ENCODE data around the gene POLR1B.
A peak's percentile ranks its signal among the peaks of the same experiment; 100 is the strongest.
"Not testable (repeated sequence)": the region's sequence is repeated elsewhere in the genome, so short reads cannot be mapped to it uniquely, and the experiment has no call there.

The POLR1B gene

GRCh38 chr2:112539306-112539705 is 3.0 kb upstream of the POLR1B start:
- H3K9ac ChIP-seq, result no peak overlapping the region
- H3K4me3 ChIP-seq, result no peak overlapping the region
- H3K27ac ChIP-seq, result no peak overlapping the region
- peaks cover 12% of the 10 kb centered on the region for H4K20me1 ChIP-seq
- no peaks in the 10 kb centered on the region for H3K36me3 ChIP-seq
- H3K27me3 ChIP-seq, result no peaks in the 10 kb centered on the region
- no peaks in the 10 kb centered on the region for H3K9me3 ChIP-seq
- peaks cover 21% of the 10 kb centered on the region for H3K4me1 ChIP-seq
- no peak overlapping the region for H3K4me2 ChIP-seq
- no peak for TF ChIP-seq Cebpa-rat (IDR thresholded peaks at IDR 0.05)

DNA sequence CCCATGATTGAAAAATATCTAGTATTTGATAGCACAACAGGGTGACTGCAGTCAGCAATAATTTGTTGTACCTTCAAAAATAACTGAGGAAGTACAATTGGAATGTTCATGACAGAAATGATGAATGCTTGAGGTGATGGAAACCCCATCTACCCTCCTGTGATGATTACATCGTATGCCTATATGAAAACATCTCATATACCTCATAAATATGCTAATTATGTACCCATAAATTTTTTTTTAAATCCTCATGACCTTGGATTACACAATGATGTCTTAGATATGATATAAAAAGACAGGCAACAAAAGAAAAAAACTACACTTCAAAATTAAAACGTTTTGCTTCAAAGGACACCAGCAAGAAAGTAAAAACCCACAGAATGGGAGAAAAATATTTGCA is 1.4 kb upstream of the POLR1B start:
- peaks cover 7% of the 10 kb centered on the region; the same call in 1 of the 2 replicates for H3K36me3 ChIP-seq
- H3K9ac ChIP-seq, result peak overlapping the region; percentile 95
- H3K9me3 ChIP-seq, result no peaks in the 10 kb centered on the region
- no peak for TF ChIP-seq Cebpa-rat (IDR thresholded peaks at IDR 0.05)
- H3K4me2 ChIP-seq, result peak overlapping the region; percentile 93
- peaks cover 28% of the 10 kb centered on the region for H3K4me1 ChIP-seq
- no peaks in the 10 kb centered on the region for H3K27me3 ChIP-seq
- peaks cover 28% of the 10 kb centered on the region for H4K20me1 ChIP-seq
- H3K4me3 ChIP-seq, result peak overlapping the region; percentile 87
- peak overlapping the region; percentile 95 for H3K27ac ChIP-seq

DNA sequence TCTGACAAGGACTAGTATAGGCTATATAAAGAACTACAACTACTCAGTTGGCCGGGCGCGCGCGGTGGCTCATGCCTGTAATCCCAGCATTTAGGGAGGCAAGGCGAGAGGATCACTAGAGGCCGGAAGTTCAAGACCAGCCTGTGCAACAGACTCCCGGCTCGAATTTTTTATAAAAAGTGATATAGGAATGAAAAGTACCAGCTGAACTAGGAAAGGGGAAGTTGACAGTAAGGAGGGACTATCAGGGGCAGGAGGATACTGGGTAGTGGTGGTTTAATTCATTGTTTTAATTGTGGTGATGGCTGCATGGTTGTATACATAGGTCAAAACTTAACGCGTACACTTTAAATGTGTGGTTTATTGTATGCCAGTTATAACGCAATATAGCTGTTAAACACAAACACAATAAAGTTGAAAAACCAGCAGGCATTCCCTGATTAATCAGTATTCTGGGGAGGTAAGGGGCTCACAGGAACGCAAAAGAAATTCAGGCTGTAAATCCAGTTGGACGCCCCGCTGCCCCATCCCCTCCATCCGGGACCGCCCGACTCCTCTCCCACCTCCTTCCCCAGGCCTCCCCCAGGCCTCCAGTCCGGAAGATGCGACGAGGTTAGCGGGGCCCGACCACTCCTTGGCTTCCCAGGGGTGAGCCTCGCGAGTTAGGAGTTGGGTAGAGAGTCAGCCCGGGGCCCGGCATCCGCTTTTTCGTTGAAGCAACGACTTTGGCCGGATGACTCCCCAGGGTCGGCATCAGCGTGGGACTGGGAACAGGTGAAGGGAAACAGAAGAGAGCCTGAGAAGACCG is 746 bp upstream of the POLR1B start:
- Histone ChIP-seq H3K9me3 (no peaks in the 10 kb centered on the region), H3K27me3 (no peaks in the 10 kb centered on the region), H3K4me2 (peak overlapping the region; percentile 93), H3K4me3 (peak overlapping the region; percentile 87), H3K4me1 (peaks cover 28% of the 10 kb centered on the region), H3K9ac (peak overlapping the region; percentile 95), H4K20me1 (peaks cover 34% of the 10 kb centered on the region), H3K36me3 (peaks cover 12% of the 10 kb centered on the region), H3K27ac (peak overlapping the region; percentile 95)
- TF ChIP-seq Cebpa-rat (IDR thresholded peaks at IDR 0.05), result no peak

DNA sequence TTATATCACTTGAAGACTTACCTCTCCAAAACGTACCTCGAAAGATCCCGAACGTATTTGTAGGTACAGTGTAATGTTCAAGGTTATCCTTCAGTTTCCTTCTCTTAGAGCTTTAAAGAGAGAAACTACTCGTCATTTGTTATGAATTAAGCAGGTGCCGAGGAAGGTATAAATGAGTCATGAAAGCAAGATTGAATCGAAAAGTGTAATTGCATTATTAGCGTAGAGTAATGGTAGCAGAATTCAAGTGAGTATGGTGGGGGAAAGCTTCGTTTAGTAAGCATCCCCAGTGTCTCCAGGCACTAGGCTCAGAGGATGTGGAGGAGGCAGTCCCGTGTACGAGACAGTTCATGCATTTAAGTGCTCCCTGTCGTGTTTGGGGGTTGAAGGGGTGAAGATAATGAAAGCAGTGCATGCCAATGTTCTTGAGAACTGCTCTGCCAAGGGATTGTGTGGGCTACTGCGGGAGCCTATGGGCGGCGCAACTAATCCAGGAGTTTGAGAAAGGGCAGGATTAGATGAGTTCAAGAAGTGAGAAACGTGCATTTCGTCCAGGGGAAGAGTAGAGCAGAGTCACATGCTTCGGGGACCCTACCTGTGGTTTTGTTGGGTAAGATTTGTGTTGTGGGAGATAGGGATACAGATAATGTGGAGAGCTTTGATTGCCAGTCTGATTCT is 858 bp downstream of the POLR1B start:
- peak overlapping the region; percentile 95 for H3K27ac ChIP-seq

DNA sequence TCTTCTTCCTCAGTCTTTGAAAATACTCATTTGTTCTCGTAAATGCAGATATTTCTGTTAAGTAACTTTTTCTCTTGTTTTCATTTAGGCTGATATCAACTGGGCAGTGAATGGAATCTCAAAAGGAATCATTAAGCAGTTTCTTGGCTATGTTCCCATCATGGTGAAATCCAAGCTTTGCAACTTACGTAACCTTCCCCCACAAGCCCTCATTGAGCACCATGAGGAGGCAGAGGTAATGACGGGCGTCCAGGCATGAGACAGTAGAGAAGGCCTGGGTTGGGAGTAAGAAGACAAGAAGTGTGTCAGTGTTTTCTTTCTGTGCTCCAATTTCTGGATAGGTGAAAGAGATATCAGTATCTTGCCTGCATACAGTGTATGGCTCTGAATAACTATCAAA is 5.1 kb downstream of the POLR1B start:
- Histone ChIP-seq H3K27me3 (no peaks in the 10 kb centered on the region), H4K20me1 (peaks cover 91% of the 10 kb centered on the region), H3K9ac (no peak overlapping the region), H3K4me3 (no peak overlapping the region), H3K27ac (no peak overlapping the region), H3K36me3 (peaks cover 70% of the 10 kb centered on the region), H3K4me2 (no peak overlapping the region), H3K4me1 (peaks cover 18% of the 10 kb centered on the region), H3K9me3 (no peaks in the 10 kb centered on the region)
- no peak for TF ChIP-seq Cebpa-rat (IDR thresholded peaks at IDR 0.05)

More for the DNA sequence above, 858 bp downstream of the POLR1B start:
- H3K27me3 ChIP-seq, result no peaks in the 10 kb centered on the region
- H3K4me3 ChIP-seq, result peak overlapping the region; percentile 87
- H3K36me3 ChIP-seq, result peaks cover 28% of the 10 kb centered on the region
- H4K20me1 ChIP-seq, result peaks cover 50% of the 10 kb centered on the region
- peak overlapping the region; percentile 95 for H3K9ac ChIP-seq
- peaks cover 28% of the 10 kb centered on the region for H3K4me1 ChIP-seq
- TF ChIP-seq Cebpa-rat (IDR thresholded peaks at IDR 0.05), result no peak
- H3K9me3 ChIP-seq, result no peaks in the 10 kb centered on the region
- peak overlapping the region; percentile 93 for H3K4me2 ChIP-seq

- H3K36me3 ChIP-seq, result peaks cover 86% of the 10 kb centered on the region
- no peak for TF ChIP-seq Cebpa-rat (IDR thresholded peaks at IDR 0.05)
- H3K4me3 ChIP-seq, result no peak overlapping the region
- H3K9ac ChIP-seq, result no peak overlapping the region
- H4K20me1 ChIP-seq, result peaks cover 92% of the 10 kb centered on the region
- peaks cover 10% of the 10 kb centered on the region for H3K4me1 ChIP-seq
- H3K27me3 ChIP-seq, result no peaks in the 10 kb centered on the region
- H3K4me2 ChIP-seq, result no peak overlapping the region
- no peak overlapping the region for H3K27ac ChIP-seq
- H3K9me3 ChIP-seq, result no peaks in the 10 kb centered on the region
These were observed 6.7 kb downstream of the POLR1B start for GRCh38 chr2:112548980-112549379.

DNA sequence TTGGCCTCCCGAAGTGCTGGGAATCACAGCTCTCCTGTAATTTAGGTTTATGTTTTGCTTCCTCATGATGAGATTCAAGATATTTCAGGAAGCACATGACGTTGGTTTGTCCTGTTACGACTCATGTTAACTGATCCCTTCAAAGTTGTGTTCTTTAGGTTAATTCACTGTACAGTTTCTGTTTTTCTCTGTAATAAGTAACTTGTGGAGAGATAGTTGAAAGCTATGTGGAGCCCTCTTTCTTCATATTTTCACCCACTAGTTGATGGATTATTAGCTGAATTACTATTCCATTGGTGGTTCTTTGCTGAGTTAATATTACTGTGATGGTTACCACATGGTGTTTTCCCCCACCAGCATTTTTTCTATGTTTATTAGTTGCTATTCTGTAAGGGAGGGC is 23.8 kb downstream of the POLR1B start:
- Histone ChIP-seq H4K20me1 (peaks cover 37% of the 10 kb centered on the region), H3K36me3 (peaks cover 100% of the 10 kb centered on the region)
- TF ChIP-seq Cebpa-rat (IDR thresholded peaks at IDR 0.05), result no peak

GRCh38 chr2:112566508-112566907 is 24.2 kb downstream of the POLR1B start:
- H3K27me3 ChIP-seq, H3K4me3 ChIP-seq, H3K4me2 ChIP-seq, H3K27ac ChIP-seq, H3K4me1 ChIP-seq, H3K9ac ChIP-seq, H3K9me3 ChIP-seq: not testable (repeated sequence)
- Histone ChIP-seq H3K36me3 (peaks cover 100% of the 10 kb centered on the region), H4K20me1 (peaks cover 32% of the 10 kb centered on the region)

More for the DNA sequence above, 23.8 kb downstream of the POLR1B start:
- Histone ChIP-seq H3K9me3 (no peaks in the 10 kb centered on the region), H3K4me3 (no peak overlapping the region), H3K4me2 (no peak overlapping the region), H3K27ac (no peak overlapping the region), H3K27me3 (no peaks in the 10 kb centered on the region), H3K4me1 (no peaks in the 10 kb centered on the region), H3K9ac (no peak overlapping the region)

DNA sequence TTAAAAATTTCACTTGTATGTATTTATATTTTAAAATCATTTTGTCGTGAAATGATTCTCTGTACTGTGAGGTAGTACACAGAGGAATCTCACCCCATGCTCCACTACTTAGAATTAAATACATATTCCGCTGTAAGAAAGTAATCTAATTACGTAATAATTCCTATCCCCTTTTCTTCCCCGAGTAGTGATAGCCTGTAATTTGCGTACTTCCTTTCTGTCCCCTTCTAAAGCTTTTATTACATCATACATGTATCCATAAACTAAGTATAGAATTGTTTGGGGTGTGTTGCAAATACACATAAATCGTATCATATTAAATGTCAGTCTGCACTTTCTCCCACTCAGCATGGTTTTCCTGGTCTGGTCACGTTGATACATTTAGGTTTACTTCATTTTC is 29.7 kb downstream of the POLR1B start:
- Histone ChIP-seq H3K9ac (no peak overlapping the region), H3K4me2 (no peak overlapping the region), H3K4me3 (no peak overlapping the region), H3K9me3 (no peaks in the 10 kb centered on the region), H3K27me3 (no peaks in the 10 kb centered on the region), H3K27ac (no peak overlapping the region), H3K36me3 (peaks cover 100% of the 10 kb centered on the region), H4K20me1 (peaks cover 15% of the 10 kb centered on the region), H3K4me1 (no peaks in the 10 kb centered on the region)
- TF ChIP-seq Cebpa-rat (IDR thresholded peaks at IDR 0.05), result no peak

- Histone ChIP-seq H4K20me1 (peaks cover 33% of the 10 kb centered on the region), H3K9me3 (no peaks in the 10 kb centered on the region), H3K27me3 (no peaks in the 10 kb centered on the region), H3K4me3 (no peak overlapping the region), H3K36me3 (peaks cover 52% of the 10 kb centered on the region), H3K4me2 (no peak overlapping the region), H3K9ac (no peak overlapping the region), H3K27ac (no peak overlapping the region), H3K4me1 (peaks cover 5% of the 10 kb centered on the region)
- no peak for TF ChIP-seq Cebpa-rat (IDR thresholded peaks at IDR 0.05)
These were observed 35.5 kb downstream of the POLR1B start for GRCh38 chr2:112577756-112578155.

Data from BLaER1 (cell line).